Astrocyte (in vitro differentiated cells and primary cell): ENCODE data around the gene VAMP1. TPM values are rescaled to one million over a fixed set of nuclear protein-coding genes. Genes with fewer than 3 reads are reported as not detected.

Source experiments
- DNase-seq: peaks from one replicate; pipeline ENCODE4 v3.0.0-alpha.2; 2010; ENCODE audit warnings: low read depth
- FAIRE-seq: peaks from 2 replicates; lab custom pipeline; 2011; peaks lifted over from hg19 to GRCh38; lab: Jason Lieb, UNC
- H2AFZ ChIP-seq: 2 replicates; pipeline ENCODE4 v1.6.0; 2012; ENCODE audit warnings: low read depth, low read length, inconsistent platforms
- H3K27ac ChIP-seq: 2 replicates; pipeline ENCODE4 v1.5.1; 2011; ENCODE audit warnings: low read depth, low read length, inconsistent platforms
- H3K27me3 ChIP-seq: 2 replicates; pipeline ENCODE4 v1.6.0; 2011; ENCODE audit warnings: low read length, inconsistent platforms; ENCODE audit not compliant: insufficient read depth
- H3K36me3 ChIP-seq: 2 replicates; pipeline ENCODE4 v1.5.1; 2011; ENCODE audit warnings: low read length, inconsistent platforms; ENCODE audit not compliant: insufficient read depth
- H3K4me1 ChIP-seq: 2 replicates; pipeline ENCODE4 v1.5.1; 2011; ENCODE audit warnings: low read length, inconsistent platforms; ENCODE audit not compliant: insufficient read depth
- H3K4me2 ChIP-seq: 2 replicates; pipeline ENCODE4 v1.6.0; 2012; ENCODE audit warnings: low read length, inconsistent platforms
- H3K4me3 ChIP-seq: 2 replicates; pipeline ENCODE4 v1.5.1; 2011; ENCODE audit warnings: low read depth, mild to moderate bottlenecking, low read length, inconsistent platforms; ENCODE audit not compliant: insufficient read depth
- H3K79me2 ChIP-seq: 2 replicates; pipeline ENCODE4 v1.6.0; 2012; ENCODE audit warnings: mild to moderate bottlenecking, low read length, inconsistent platforms; ENCODE audit not compliant: insufficient read depth
- H3K9ac ChIP-seq: 2 replicates; pipeline ENCODE4 v1.6.0; 2012; ENCODE audit warnings: mild to moderate bottlenecking, low read length, inconsistent platforms
- H3K9me3 ChIP-seq: 2 replicates; pipeline ENCODE4 v1.5.1; 2012; ENCODE audit warnings: low read depth, mild to moderate bottlenecking, low read length, inconsistent platforms; ENCODE audit not compliant: insufficient read depth
- H4K20me1 ChIP-seq: 2 replicates; pipeline ENCODE4 v1.6.0; 2012; ENCODE audit warnings: low read length, inconsistent platforms; ENCODE audit not compliant: insufficient read depth
- H3K27ac Mint-ChIP-seq: one replicate; pipeline ENCODE4 v1.8.0; 2021; ENCODE audit warnings: mild to moderate bottlenecking, mixed read lengths; ENCODE audit not compliant: unreplicated experiment
- H3K27me3 Mint-ChIP-seq: one replicate; pipeline ENCODE4 v1.8.0; 2021; ENCODE audit warnings: low read depth, mixed read lengths; ENCODE audit not compliant: unreplicated experiment
- H3K36me3 Mint-ChIP-seq: one replicate; pipeline ENCODE4 v1.8.0; 2021; ENCODE audit warnings: low read depth, mixed read lengths; ENCODE audit not compliant: unreplicated experiment
- H3K4me1 Mint-ChIP-seq: one replicate; pipeline ENCODE4 v1.8.0; 2021; ENCODE audit warnings: low read depth, mixed read lengths; ENCODE audit not compliant: unreplicated experiment
- H3K4me3 Mint-ChIP-seq: one replicate; pipeline ENCODE4 v1.8.0; 2021; ENCODE audit warnings: mild to moderate bottlenecking, moderate library complexity, mixed read lengths; ENCODE audit not compliant: unreplicated experiment
- H3K9me3 Mint-ChIP-seq: one replicate; pipeline ENCODE4 v1.8.0; 2021; ENCODE audit warnings: mild to moderate bottlenecking, mixed read lengths; ENCODE audit not compliant: unreplicated experiment
- EZH2 ChIP-seq: IDR thresholded peaks from 2 replicates; pipeline ENCODE4 v1.6.1; 2012; ENCODE audit warnings: mild to moderate bottlenecking, low read length, inconsistent platforms; ENCODE audit not compliant: insufficient read depth
- total RNA-seq: library from RNA; stranded (reverse); gene quantifications from 2 replicates; pipeline ENCODE4 v1.2.1, GENCODE V29; 2021
- TF ChIP-seq, protein P1 (sequence below): IDR thresholded peaks from 2 replicates; pipeline ENCODE4 v1.5.1; 2011; ENCODE audit warnings: low read depth, mild to moderate bottlenecking, inconsistent platforms, low read length, moderate library complexity; ENCODE audit not compliant: insufficient read depth

The VAMP1 gene
- total RNA-seq, 1 donor from 2014 or later: 23.1 TPM

DNA sequence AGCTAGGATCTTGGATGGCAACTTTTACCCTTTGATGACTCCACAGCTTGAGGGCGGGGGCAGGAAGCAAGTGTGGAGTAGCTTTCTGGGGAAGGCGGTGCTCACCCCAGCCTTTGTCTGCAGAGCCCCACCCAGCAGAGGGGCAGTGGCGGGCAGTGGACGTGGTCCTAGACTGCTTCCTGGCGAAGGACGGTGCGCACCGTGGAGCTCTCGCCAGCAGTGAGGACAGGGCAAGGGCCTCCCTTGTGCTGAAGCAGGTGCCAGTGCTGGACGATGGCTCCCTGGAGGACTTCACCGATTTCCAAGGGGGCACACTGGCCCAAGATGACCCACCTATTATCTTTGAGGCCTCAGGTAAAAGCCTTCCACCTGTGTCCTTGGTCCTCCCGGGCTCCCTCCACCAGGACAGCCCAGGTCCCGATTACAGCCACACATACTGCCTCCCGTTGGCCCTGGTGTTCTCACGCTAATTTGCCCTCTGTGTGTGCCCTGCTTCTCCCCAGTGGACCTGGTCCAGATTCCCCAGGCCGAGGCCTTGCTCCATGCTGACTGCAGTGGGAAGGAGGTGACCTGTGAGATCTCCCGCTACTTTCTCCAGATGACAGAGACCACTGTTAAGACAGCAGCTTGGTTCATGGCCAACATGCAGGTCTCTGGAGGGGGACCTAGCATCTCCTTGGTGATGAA lies 17.4 kb downstream of the VAMP1 start:
- no peak overlapping the region for H3K9ac ChIP-seq
- H3K4me1 ChIP-seq: peaks cover 28% of the 10 kb centered on the region
- no peaks in the 10 kb centered on the region for H3K36me3 ChIP-seq
- H3K4me3 Mint-ChIP-seq: no peak overlapping the region
- H4K20me1 ChIP-seq: no peaks in the 10 kb centered on the region
- H3K27ac ChIP-seq: no peak overlapping the region
- no peaks in the 10 kb centered on the region for H3K9me3 Mint-ChIP-seq
- FAIRE-seq: no peak
- H3K4me2 ChIP-seq: peak overlapping the region; percentile 92
- H3K79me2 ChIP-seq: no peaks in the 10 kb centered on the region
- peaks cover 13% of the 10 kb centered on the region for H3K36me3 Mint-ChIP-seq
- no peaks in the 10 kb centered on the region for H3K27me3 ChIP-seq
- TF ChIP-seq EZH2: no peak
- TF ChIP-seq, protein P1, sequence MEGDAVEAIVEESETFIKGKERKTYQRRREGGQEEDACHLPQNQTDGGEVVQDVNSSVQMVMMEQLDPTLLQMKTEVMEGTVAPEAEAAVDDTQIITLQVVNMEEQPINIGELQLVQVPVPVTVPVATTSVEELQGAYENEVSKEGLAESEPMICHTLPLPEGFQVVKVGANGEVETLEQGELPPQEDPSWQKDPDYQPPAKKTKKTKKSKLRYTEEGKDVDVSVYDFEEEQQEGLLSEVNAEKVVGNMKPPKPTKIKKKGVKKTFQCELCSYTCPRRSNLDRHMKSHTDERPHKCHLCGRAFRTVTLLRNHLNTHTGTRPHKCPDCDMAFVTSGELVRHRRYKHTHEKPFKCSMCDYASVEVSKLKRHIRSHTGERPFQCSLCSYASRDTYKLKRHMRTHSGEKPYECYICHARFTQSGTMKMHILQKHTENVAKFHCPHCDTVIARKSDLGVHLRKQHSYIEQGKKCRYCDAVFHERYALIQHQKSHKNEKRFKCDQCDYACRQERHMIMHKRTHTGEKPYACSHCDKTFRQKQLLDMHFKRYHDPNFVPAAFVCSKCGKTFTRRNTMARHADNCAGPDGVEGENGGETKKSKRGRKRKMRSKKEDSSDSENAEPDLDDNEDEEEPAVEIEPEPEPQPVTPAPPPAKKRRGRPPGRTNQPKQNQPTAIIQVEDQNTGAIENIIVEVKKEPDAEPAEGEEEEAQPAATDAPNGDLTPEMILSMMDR: no peak
- no peak for DNase-seq
- peaks cover 14% of the 10 kb centered on the region for H3K4me1 Mint-ChIP-seq
- no peak overlapping the region for H3K4me3 ChIP-seq
- H2AFZ ChIP-seq: no peak overlapping the region
- no peaks in the 10 kb centered on the region for H3K9me3 ChIP-seq
- no peak overlapping the region for H3K27ac Mint-ChIP-seq
- H3K27me3 Mint-ChIP-seq: peaks cover 4% of the 10 kb centered on the region

DNA sequence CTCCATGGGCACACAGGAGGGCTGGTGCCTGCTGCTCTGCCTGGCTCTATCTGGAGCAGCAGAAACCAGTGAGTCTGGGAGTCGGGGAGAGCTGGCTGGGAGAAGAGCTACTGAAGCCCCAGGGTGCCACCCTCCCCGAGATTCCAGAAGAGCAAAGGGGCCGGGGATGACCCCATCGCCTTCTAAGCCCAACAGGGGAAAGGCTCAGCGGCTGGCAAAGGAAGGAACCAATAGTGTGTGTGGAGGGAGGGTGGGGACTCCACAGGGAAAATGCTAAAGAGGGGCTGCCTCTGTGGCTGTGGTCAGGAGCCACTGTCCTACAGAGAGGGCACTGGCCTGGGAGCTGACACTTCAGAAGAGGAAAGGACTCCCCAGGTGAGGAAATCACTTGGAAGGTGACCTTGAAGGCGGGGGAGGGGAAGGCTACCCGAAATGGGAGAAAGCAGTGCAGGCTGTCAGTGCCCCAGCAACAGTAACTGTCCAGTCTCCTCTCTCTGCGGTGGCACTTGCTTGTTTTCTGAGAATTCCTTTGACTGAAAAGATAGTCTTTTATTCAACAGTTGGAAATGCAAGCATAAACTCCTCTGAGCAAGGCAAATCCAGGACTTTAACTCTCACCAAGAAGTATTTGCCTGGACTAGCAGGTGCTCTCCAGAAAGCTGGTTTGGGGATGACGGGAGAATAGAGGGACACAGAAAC lies 18.1 kb downstream of the VAMP1 start:
- Mint-ChIP-seq H3K27ac (peak overlapping the region; percentile 77), H3K36me3 (peaks cover 12% of the 10 kb centered on the region), H3K9me3 (no peaks in the 10 kb centered on the region), H3K4me3 (no peak overlapping the region), H3K4me1 (peaks cover 14% of the 10 kb centered on the region), H3K27me3 (peaks cover 6% of the 10 kb centered on the region)
- Histone ChIP-seq H4K20me1 (no peaks in the 10 kb centered on the region), H3K27me3 (no peaks in the 10 kb centered on the region), H3K4me1 (peaks cover 28% of the 10 kb centered on the region), H3K79me2 (no peaks in the 10 kb centered on the region), H3K4me3 (peak overlapping the region; percentile 65), H3K9ac (peak overlapping the region; percentile 78), H3K4me2 (peak overlapping the region; percentile 92), H2AFZ (peak overlapping the region; percentile 94), H3K36me3 (no peaks in the 10 kb centered on the region), H3K27ac (peak overlapping the region; percentile 79), H3K9me3 (no peaks in the 10 kb centered on the region)
- FAIRE-seq (no peak), DNase-seq (no peak)
- no peak for TF ChIP-seq EZH2
- TF ChIP-seq, protein P1: no peak
